GM12872 (cell line): ENCODE results near the gene DSG1.

Experiments used
- TF ChIP-seq, protein P1 (sequence below): IDR thresholded peaks from 3 replicates; pipeline ENCODE4 v1.5.1; 2011; ENCODE audit warnings: low read depth, mild to moderate bottlenecking, low read length, moderate library complexity; ENCODE audit not compliant: insufficient read depth

The DSG1 gene

DNA sequence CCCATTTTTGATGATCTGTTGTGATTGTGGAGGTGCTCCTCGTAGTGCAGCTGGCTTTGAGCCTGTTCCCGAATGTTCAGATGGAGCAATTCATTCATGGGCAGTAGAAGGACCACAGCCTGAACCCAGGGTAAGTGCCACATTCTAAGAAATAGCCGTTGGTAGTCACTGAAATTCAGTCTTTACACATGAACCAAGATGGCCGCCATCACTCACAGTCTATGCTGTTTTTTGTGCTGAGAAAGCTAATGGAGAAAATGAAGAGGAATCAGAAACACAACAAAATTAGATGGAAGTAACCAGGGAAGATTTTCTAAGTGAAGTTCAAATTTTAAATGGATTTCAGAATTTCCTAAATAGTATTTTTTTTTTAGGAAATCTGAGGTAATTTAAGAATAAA is 25.5 kb downstream of the DSG1 start:
- TF ChIP-seq, protein P1, sequence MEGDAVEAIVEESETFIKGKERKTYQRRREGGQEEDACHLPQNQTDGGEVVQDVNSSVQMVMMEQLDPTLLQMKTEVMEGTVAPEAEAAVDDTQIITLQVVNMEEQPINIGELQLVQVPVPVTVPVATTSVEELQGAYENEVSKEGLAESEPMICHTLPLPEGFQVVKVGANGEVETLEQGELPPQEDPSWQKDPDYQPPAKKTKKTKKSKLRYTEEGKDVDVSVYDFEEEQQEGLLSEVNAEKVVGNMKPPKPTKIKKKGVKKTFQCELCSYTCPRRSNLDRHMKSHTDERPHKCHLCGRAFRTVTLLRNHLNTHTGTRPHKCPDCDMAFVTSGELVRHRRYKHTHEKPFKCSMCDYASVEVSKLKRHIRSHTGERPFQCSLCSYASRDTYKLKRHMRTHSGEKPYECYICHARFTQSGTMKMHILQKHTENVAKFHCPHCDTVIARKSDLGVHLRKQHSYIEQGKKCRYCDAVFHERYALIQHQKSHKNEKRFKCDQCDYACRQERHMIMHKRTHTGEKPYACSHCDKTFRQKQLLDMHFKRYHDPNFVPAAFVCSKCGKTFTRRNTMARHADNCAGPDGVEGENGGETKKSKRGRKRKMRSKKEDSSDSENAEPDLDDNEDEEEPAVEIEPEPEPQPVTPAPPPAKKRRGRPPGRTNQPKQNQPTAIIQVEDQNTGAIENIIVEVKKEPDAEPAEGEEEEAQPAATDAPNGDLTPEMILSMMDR, result no peak

DNA sequence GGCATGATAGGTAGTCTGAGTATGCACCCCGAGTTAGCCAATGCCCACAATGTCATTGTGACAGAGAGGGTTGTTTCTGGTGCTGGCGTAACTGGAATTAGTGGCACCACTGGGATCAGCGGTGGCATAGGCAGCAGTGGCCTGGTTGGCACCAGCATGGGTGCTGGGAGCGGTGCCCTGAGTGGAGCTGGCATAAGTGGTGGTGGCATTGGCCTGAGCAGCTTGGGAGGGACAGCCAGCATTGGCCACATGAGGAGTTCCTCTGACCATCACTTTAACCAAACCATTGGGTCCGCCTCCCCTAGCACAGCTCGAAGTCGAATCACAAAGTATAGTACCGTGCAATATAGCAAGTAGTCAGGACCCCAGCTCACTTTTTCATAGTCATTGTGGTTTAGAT is 37.0 kb downstream of the DSG1 start:
- TF ChIP-seq, protein P1, result no peak

DNA sequence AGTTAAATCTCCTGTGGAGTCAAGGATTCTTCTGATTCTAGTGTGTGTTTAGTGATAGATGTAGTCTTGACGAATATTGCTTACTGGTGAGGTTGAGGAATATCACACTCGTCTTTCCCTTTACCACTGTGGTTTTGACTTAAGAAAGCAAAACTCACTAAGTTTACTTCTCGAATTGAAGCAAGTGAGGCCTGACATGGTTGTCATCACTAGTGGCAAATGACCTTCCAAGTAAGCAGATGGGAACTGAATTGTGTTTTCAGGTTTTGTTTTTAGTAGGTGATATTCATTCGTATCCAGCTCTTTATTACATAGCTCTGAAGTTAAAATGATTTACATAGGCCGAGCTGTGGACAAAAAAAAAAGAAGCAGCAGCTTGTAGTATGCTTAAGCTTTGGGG is 38.1 kb downstream of the DSG1 start:
- TF ChIP-seq, protein P1, result no peak

DNA sequence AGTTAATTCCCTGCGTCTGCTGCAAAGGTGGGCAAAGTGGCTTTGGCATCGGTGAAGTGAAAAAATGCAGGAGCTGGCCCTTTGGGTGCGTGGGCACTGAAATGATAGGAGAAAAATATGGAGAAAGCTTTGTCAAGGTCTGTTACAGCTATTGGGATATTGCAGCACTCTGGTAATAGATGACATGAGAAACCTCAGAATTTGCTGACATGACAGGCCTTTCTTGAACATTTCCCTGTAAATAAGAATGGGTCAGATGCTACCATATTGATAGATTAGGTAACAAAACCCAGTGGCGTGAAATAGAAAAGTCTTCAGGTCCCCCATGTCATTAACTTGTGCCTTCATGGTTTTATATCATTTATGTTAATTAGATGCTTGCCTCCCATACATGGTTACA is 46.2 kb downstream of the DSG1 start:
- TF ChIP-seq, protein P1, result no peak

DNA sequence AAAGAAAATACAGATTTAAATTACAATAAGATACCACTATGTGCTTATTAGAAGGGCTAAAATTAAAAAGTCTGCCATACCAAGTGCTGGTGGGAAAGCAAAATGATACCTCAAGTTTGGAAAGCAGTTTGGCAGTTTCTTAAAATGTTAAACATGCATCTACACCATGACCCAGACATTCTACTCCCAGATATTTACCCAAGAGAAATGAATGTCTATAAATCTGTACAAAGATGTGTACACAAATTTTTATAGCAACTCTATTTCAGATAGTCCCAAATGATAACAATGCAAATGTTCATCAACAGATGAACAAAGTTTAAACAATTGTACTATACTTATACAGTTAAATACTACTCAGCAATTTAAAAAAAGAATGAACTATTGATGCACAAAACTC is 51.5 kb downstream of the DSG1 start:
- TF ChIP-seq, protein P1, result no peak

DNA sequence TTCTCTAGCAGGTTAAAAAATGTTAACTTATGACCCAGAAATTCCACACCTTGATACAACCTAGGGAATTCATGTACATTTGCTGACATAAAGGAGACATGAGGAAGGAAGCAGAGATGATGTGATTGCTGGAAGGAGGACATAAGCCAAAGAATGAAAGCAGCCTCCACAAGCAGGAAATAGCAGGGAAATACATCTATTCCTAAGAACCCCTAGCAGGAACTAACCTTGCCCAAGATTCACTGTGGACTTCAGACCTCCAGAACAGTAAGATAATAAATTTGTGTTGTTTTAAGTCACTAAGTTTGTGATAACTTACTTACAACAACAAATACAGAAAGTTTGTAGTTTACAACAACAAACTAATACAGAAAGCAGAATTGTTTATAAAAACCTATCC is 54.0 kb downstream of the DSG1 start:
- TF ChIP-seq, protein P1, result no peak

DNA sequence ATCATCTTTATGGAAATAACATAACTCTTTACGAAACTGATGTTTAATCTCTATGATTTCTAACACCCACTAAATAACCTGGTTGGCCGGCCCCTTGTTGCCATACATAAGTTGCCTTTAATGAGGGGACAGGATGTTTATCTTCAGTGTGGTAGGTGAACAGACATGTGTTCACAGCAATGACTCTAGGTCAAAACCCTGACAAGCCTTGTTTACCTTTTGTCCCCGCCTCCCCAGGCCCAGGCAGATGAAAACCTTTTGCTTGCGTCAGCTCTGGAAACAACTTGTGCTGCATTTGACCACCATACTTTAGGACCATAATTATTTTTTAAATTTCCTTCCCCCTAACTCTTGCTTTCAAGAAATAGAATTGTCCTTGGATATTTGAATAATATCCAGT is 55.7 kb downstream of the DSG1 start:
- TF ChIP-seq, protein P1, result no peak

DNA sequence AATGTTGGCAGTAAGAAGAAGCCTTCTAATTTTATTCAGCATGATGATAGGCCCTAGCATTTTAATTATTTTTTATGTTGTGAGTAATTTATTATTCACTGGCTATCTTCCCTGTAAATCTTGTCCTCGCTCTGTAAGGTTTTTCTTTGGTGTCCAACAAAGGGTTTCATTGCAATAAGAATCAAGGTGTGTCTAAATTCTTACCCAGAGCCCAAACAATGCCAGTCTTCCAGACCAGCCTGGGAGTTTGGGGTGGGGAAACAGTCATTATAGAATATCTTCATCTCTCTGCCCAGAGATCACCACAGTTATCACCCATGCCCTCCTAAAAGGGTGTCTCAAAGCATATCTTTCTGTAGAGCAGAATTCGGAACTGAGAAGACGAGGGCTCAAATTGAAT is 58.5 kb downstream of the DSG1 start, which contains the start of gene DSG4:
TSS of gene DSG4 (plus strand) at position 301 of the 400 bp plus-strand sequence. CDS start 135 bp downstream, outside the sequence.
- TF ChIP-seq, protein P1, result no peak
